Measurements from ENCODE around the gene IGSF8. TPM values are rescaled to one million over a fixed set of nuclear protein-coding genes. Genes with fewer than 3 reads are reported as not detected.

Gene IGSF8
- total and polyA plus RNA-seq, 2 of the 8 experiments (the other 6 are each of a cell fraction or from before 2014, with no cell fraction given) = 69.6 to 132 TPM

DNA sequence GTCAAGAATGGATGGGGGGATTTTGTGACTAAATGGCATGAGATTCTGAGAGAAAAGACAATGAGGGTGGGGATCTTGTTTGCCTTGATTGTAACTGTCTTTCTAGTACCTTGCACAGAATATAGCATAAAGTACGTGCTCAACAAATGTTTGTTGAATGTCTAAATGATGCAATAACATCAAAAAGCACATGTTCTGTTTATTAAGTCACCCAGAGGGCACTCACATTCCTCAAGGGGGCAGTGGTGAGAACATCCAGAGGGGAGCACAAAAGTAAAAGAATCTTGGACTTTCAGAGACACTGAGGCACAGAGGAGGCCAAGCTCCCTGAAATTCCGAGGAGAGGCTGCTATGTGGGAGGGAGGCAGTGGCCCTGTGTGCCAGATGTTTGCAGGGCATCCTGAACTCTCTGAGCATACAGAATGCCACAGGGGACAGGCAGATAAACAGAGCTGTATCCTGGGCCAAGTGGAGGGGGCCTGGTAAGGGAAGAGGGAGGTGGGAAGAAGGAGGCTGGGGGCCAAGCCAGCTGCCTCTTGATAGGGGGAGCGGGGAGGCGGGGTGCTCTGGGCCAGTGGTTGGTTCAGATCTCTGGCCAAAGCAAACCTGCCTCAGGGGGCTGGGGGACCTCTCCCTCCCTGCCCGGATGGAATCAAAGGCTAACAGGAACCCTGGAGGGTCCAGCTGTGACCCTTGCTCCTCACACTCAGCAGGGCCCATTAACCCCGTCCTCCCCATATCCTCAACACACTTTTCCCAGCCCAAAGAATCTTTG lies 10.7 kb upstream of the IGSF8 start (continued):
- TF ChIP-seq EZH2 (IDR thresholded peaks at IDR 0.05; ENCODE audit: low read depth, low read length, severe bottlenecking) (no peak), JUN (IDR thresholded peaks at IDR 0.05; ENCODE audit: low read depth, low read length) (no peak), SAP30 (IDR thresholded peaks at IDR 0.05; ENCODE audit: insufficient read depth, insufficient replicate concordance, low read length) (no peak), TAF1 (IDR thresholded peaks at IDR 0.05; ENCODE audit: low read depth, low read length) (no peak), EGR1 (IDR thresholded peaks at IDR 0.05; ENCODE audit: borderline replicate concordance, low read depth, low read length) (no peak), MAFK (IDR thresholded peaks at IDR 0.05; ENCODE audit: low read depth, low read length) (no peak), CEBPB (IDR thresholded peaks at IDR 0.05; ENCODE audit: low read depth, low read length) (peak; percentile 95), RAD21 (IDR thresholded peaks at IDR 0.05 in 1 of 2, conservative IDR thresholded peaks at IDR 0.05 in 1 of 2; ENCODE audit: low read depth in 2 of 2, low read length in 2 of 2) (peak; percentile 24 to 35; a peak in 3 of 4 replicates), NRF1 (IDR thresholded peaks at IDR 0.05; ENCODE audit: low read depth, low read length) (no peak)
- TF ChIP-seq, protein P1, sequence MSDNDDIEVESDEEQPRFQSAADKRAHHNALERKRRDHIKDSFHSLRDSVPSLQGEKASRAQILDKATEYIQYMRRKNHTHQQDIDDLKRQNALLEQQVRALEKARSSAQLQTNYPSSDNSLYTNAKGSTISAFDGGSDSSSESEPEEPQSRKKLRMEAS (IDR thresholded peaks at IDR 0.05) = peak; percentile 95

Data from H1 (cell line).